Astrocyte of the spinal cord (primary cell): ENCODE measurements around the gene NHSL2.
A peak's percentile ranks its signal among the peaks of the same experiment; 100 is the strongest.
"Not testable (repeated sequence)": the region's sequence is repeated elsewhere in the genome, so short reads cannot be mapped to it uniquely, and the experiment has no call there.

Experiments used
- DNase-seq: peaks from one replicate; pipeline ENCODE4 v3.0.0; 2011; ENCODE audit warnings: low read depth, low spot score
- H3K4me3 ChIP-seq: 2 replicates; pipeline ENCODE4 v1.5.1; 2011; ENCODE audit warnings: low read depth, mild to moderate bottlenecking, low read length, moderate library complexity
- in situ Hi-C: cut with HindIII; loops from 2 replicates; pipeline ENCODE4 v1.10.0; 2017; ENCODE audit warnings: low sequenced_read_pairs
- TF ChIP-seq, protein P1 (sequence below): IDR thresholded peaks from 2 replicates; pipeline ENCODE4 v1.5.1; 2012; ENCODE audit warnings: low read depth, mild to moderate bottlenecking, low read length, inconsistent platforms

NHSL2 gene

DNA sequence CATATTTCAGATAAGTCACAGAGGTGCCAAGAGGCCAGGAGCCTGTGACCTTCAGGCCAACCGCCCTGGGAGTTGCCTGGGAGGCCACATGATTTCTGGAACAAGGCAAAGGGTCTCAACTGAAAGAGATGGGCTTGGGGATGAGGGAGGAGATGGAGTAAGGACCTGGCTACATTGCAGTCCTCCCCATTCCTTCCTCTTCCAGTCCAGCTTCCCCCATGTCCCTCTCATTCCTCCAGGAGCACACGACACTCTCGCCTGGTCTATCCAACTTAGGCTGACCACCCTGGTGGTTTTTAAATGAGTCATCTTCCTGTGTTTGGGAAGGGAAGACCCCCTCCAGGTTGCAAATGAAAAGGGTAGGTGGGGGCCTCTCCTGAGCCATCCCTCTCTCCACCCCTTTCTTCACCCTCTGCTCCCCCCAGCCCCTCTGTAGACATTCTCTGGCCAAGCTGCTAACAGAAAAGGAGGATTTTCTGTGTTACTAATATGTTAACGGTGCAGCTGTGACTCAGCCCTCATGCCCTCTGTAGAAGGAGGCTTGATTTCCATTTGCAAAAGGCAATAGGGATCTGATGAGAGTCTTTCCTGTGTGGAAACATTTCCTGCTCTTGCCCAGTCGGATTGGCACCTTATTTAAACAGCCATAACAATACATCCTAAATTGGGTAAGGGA lies 141.9 kb downstream of the NHSL2 start:
- no peak overlapping the region for H3K4me3 ChIP-seq
- in situ Hi-C loops = no loop called here
- TF ChIP-seq, protein P1, sequence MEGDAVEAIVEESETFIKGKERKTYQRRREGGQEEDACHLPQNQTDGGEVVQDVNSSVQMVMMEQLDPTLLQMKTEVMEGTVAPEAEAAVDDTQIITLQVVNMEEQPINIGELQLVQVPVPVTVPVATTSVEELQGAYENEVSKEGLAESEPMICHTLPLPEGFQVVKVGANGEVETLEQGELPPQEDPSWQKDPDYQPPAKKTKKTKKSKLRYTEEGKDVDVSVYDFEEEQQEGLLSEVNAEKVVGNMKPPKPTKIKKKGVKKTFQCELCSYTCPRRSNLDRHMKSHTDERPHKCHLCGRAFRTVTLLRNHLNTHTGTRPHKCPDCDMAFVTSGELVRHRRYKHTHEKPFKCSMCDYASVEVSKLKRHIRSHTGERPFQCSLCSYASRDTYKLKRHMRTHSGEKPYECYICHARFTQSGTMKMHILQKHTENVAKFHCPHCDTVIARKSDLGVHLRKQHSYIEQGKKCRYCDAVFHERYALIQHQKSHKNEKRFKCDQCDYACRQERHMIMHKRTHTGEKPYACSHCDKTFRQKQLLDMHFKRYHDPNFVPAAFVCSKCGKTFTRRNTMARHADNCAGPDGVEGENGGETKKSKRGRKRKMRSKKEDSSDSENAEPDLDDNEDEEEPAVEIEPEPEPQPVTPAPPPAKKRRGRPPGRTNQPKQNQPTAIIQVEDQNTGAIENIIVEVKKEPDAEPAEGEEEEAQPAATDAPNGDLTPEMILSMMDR = no peak
- DNase-seq = peak; percentile 31

DNA sequence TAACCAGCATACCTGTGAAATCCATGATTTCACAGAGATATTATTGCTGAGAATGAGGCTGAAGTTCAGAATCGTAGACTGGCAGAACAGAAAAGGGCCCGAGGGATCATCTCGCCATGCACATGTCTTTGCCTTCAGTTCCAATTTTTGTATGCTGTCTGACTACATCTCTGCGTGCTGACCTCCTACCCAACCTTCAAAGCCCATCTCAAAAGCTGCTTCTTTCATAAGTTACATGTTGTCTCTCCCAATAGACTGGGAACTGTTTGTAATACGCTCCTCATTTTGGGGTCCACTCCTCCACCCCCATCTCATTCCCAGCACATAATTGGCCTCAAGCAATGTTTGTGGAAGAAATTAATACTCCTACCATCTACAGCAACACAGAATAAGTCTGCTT lies 142.9 kb downstream of the NHSL2 start:
- in situ Hi-C loops = no loop called here
- H3K4me3 ChIP-seq = no peak overlapping the region
- TF ChIP-seq, protein P1 = no peak
- DNase-seq = no peak

DNA sequence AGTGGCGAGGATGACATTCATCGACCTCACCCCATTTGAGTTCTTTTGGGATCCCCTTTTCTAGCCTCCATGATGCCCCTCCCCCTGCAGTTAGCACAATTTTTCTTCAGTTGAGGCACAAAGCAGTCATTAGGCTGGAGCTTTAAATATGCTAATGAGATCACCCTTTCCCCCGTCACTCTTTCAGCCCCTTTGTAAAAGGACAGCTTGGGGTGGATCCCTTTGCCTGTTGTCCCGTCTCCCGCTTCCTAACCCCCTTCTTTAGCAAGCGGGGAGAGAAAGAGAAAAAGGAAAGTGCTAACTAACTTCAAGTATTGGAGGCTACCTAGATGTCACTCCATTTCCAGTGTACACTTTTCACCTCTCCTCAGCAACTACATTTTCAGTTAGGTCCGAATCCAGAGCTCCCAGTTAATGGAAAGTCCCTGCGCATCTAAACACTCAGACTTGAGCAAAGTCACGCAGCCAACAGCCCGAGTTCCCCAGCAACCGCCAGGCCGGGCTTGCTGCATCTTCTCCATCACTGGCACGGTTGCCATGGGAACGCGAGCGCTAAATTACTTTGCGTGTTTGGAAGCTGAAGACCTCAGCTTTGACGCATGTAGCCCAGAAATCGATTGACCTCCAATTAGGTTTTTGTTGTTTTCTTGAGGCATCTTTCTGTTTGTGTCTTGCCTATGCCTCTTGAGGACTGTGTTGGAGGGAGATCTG lies 144.3 kb downstream of the NHSL2 start:
- no peak overlapping the region for H3K4me3 ChIP-seq
- in situ Hi-C loops = no loop called here
- DNase-seq = no peak
- TF ChIP-seq, protein P1 = no peak

DNA sequence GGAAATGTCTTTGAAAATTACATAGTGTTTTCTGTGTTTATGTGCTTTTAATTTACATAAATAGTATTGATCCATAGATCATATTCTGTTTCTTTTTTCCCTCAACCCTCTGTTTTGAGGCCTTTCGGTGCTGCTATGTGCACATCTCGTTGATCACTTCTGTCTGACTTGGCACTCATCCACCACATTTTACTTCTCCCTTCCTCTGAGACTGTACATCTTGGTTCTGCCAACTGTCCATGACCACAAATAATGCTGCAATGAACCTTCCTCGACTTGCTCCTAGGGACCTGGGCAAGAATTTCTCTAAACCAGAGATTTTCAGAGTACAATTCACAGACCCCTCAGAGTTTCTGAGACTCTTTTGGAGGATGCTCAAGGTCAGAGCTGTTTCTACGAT lies 146.7 kb downstream of the NHSL2 start:
- TF ChIP-seq, protein P1 = no peak
- DNase-seq = no peak
- in situ Hi-C loops = no loop called here
- no peak overlapping the region for H3K4me3 ChIP-seq

DNA sequence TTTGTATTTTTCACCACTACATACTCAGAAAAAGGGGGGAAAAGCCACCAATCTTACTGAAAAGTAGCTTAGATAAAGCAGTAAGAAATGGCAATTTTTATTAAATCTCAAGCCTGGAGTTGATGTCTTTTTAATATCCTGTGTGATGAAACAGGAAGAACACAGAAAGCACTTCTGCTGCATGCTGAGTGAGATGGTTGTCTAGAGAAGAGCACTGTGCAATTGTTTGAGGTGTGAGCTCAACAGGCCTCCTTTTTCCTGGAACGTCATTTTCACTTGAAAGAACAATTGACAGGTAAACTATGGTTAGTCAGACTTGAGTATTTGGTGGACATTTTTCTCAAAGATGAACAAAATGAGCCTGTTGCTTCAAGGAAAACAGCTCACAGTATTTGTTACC lies 147.2 kb downstream of the NHSL2 start:
- DNase-seq = no peak
- TF ChIP-seq, protein P1 = no peak
- in situ Hi-C loops = no loop called here
- H3K4me3 ChIP-seq = no peak overlapping the region

DNA sequence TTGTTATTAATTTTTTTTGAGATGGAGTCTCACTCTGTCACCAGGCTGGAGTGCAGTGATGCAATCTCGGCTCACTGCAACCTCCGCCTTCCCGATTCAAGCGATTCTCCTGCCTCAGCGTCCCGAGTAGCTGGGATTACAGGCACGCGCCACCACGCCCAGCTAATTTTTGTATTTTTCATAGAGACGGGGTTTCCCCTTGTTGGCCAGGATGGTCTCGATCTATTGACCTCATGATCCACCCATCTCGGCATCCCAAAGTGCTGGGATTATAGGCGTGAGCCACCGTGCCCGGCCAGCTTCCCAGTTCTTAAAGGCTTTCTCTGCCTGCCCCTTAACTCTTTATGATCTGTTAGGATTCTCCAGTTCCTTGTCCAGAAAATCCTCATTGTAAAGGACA lies 147.7 kb downstream of the NHSL2 start:
- in situ Hi-C loops, DNase-seq, H3K4me3 ChIP-seq: not testable (repeated sequence)

DNA sequence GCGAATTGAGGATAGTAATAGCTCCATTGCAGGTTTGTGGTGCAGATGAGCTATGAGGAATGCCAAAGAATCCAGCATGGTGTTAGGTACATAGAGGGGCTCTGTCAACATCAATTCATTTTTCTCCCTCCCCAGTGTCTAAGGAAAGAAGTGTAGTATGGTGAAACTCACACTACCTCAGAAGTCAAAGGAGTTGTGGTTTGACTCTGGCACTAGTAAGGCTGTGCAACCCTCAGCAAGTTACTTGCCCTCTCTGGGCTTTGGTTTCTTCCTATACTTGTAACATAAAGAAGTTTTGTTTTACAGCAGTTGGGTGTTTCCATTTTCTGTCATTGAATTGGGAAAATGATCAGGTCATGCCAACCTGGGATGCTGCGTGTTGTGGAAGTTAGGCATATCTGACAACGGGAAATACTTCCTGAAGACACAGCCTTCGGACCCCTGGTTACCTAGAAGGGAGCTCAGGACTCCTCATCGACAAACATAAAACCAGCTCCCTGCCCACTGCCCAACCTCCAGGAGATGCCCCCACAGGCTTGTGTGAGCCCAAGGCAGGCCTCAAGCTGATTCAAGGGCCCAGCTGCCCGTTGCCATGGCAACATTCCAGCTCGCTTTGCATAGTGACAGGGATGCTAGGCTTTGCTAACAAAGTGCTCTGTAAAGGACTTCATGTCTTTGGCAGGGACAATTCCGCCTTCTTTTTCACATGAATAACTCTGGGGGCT lies 149.7 kb downstream of the NHSL2 start:
- in situ Hi-C loops = no loop called here
- no peak overlapping the region for H3K4me3 ChIP-seq
- DNase-seq = no peak
- TF ChIP-seq, protein P1 = no peak
